ENCODE results near the gene EEF1B2. TPM values are rescaled to one million over a fixed set of nuclear protein-coding genes. Genes with fewer than 3 reads are reported as not detected.
"Not testable (repeated sequence)": the region's sequence is repeated elsewhere in the genome, so short reads cannot be mapped to it uniquely, and the experiment has no call there.

EEF1B2 gene
- 1,000 to 10,000 TPM in 2 of 3 donors, 100 to 1,000 TPM in 1; 922 to 1,205 (median 1,153) TPM for polyA plus RNA-seq

- no peak within 1 kb of the TSS for H3K27ac ChIP-seq (ENCODE audit: low read depth, low read length)
- 0% methylated on average over 64 of the region's 64 CpGs for WGBS, 3 donors
Observed at GRCh38 chr2:206159346-206160124, at the start of gene EEF1B2, which contains the start of gene NDUFS1. Gene EEF1B2 (plus strand): TSS chr2:206159895. CDS start chr2:206159980, 85 bp downstream. Gene NDUFS1 (minus strand): TSS chr2:206159444. CDS start chr2:206153678, 5,766 bp downstream.

- WGBS, 3 donors, result 97 to 98% (median 97%) methylated on average over 3 of the region's 3 CpGs
- H3K27ac ChIP-seq (ENCODE audit: low read depth, low read length), result no peak overlapping the region
Observed at GRCh38 chr2:206112108-206112507, 47.6 kb upstream of the EEF1B2 start.

GRCh38 chr2:206112846-206113547 is 46.7 kb upstream of the EEF1B2 start:
- no peak overlapping the region for H3K27ac ChIP-seq (ENCODE audit: low read depth, low read length)
- 90 to 92% (median 92%) methylated on average over 7 of the region's 7 CpGs for WGBS, 3 donors

- WGBS, 3 donors, result 97 to 100% (median 98%) methylated on average over 3 of the region's 3 CpGs
- no peak overlapping the region for H3K27ac ChIP-seq (ENCODE audit: low read depth, low read length)
Observed at GRCh38 chr2:206115026-206115578, 44.6 kb upstream of the EEF1B2 start.

DNA sequence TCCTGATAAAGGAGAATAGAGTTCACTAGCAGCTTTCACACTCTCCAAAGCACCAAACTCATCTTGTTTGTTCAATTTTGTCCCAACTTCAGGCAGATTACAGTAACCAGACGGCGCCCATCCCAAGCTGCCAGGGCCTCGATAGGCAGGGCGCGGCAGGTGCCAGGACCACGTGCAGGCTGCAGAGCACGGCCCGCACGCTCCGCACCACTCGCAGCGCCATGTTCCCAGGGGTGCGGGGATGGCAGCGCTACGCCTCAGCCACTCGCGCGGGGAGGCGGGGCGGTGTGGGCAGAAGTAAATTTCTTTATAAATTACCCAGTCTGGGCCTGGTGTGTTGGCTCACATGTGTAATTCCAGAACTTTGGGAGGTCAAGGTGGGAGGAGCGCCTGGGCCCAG is 43.4 kb upstream of the EEF1B2 start:
- WGBS, 3 donors, result 93 to 97% (median 96%) methylated on average over 21 of the region's 21 CpGs
- no peak overlapping the region for H3K27ac ChIP-seq (ENCODE audit: low read depth, low read length)

DNA sequence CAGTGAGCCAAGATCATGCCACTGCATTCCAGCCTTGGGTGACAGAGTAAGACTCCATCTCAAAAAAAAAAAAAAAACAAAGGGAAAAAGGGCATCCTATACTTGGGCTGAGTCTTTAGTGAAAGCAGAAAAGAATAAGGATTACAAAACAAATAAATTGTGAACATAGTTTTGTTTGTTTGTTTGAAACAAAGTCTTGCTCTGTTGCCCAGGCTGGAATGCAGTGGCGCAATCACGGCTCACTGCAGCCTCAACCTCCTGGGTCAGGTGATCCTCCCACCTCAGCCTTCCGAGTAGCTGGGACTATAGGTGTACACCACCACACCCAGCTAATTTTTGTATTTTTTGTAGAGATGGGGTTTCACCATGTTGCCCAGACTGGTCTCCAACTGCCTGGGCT is 37.1 kb upstream of the EEF1B2 start:
- not testable (repeated sequence) for H3K27ac ChIP-seq (ENCODE audit: low read depth, low read length)
- 96 to 100% (median 98%) methylated on average over 3 of the region's 3 CpGs for WGBS, 3 donors

DNA sequence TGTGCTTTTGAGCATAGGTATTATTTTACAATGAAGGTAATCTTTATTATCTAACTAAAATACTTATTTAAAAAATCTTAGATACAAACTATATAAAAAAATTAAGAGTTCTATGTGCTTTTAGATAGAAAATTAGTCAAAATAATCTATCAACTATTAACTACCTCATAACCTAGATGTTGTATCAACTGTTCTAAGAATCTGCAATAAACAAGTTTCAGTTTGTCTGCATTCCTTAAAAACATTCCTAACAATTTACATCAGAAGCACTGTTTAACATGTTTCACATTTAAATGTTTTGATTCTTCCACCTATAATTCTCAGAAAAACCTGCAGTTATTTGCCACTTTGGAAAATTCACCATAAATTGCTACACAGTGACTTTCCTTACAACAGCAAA is 33.8 kb upstream of the EEF1B2 start:
- no peak overlapping the region for H3K27ac ChIP-seq (ENCODE audit: low read depth, low read length)

GRCh38 chr2:206127656-206128055 is 32.0 kb upstream of the EEF1B2 start:
- H3K27ac ChIP-seq (ENCODE audit: low read depth, low read length), result no peak overlapping the region

GRCh38 chr2:206143451-206143850 is 16.2 kb upstream of the EEF1B2 start:
- no peak overlapping the region for H3K27ac ChIP-seq (ENCODE audit: low read depth, low read length)
- 94% methylated on average over 4 of the region's 4 CpGs for WGBS, 3 donors

DNA sequence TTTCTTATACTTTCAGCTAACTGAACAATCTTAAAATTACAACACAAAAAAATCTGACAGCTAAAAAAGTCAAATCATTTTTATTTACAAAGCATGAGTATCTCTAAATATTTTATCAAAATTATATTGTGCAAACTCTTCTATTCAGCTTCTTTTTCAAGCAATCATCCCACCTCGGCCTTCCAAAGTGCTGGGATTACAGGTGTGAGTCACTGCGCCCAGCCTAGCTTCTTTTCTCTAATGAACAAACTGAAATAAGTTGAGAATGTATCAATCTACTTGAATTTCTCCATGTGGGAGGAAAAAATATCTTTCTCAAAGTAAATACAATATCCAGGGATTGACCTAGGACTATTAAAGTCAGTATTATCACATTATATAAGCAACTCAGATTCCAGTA is 15.3 kb upstream of the EEF1B2 start:
- WGBS, 3 donors, result 96 to 100% (median 97%) methylated on average over 2 of the region's 2 CpGs
- H3K27ac ChIP-seq (ENCODE audit: low read depth, low read length), result no peak overlapping the region

GRCh38 chr2:206145665-206146064 is 14.0 kb upstream of the EEF1B2 start:
- WGBS, 3 donors, result 75 to 88% (median 80%) methylated on average over 5 of the region's 5 CpGs

GRCh38 chr2:206149330-206149729 is 10.4 kb upstream of the EEF1B2 start:
- no peak overlapping the region for H3K27ac ChIP-seq (ENCODE audit: low read depth, low read length)
- 70 to 95% (median 84%) methylated on average over 1 of the region's 1 CpG for WGBS, 3 donors

More at GRCh38 chr2:206145665-206146064, 14.0 kb upstream of the EEF1B2 start:
- H3K27ac ChIP-seq (ENCODE audit: low read depth, low read length), result no peak overlapping the region

GRCh38 chr2:206150168-206150567 is 9.5 kb upstream of the EEF1B2 start:
- no peak overlapping the region for H3K27ac ChIP-seq (ENCODE audit: low read depth, low read length)
- 93 to 100% (median 97%) methylated on average over 1 of the region's 1 CpG for WGBS, 3 donors

- H3K27ac ChIP-seq (ENCODE audit: low read depth, low read length), result no peak overlapping the region
- 78 to 85% (median 82%) methylated on average over 4 of the region's 4 CpGs for WGBS, 3 donors
Observed at GRCh38 chr2:206150631-206151030, 9.1 kb upstream of the EEF1B2 start.

GRCh38 chr2:206154197-206154596 is 5.5 kb upstream of the EEF1B2 start:
- WGBS, 3 donors, result 73 to 85% (median 82%) methylated on average over 3 of the region's 3 CpGs
- no peak overlapping the region for H3K27ac ChIP-seq (ENCODE audit: low read depth, low read length)

DNA sequence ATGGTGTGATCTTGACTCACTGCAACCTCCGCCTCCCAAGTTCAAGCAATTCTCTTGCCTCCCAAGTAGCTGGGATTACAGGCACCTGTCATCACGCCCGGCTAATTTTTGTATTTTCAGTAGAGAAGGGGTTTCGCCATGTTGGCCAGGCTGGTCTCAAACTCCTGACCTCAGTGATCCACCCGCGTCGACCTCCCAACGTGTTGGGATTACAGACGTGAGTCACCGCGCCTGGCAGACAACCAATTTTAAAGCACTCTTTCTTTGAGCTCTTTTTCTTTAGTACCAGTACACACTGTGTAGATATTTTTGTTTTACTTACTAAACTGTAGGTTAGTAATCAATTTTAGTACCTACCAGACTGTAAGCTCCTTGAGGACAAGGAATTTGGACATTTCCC is 2.7 kb upstream of the EEF1B2 start:
- 84 to 92% (median 89%) methylated on average over 11 of the region's 11 CpGs for WGBS, 3 donors
- not testable (repeated sequence) for H3K27ac ChIP-seq (ENCODE audit: low read depth, low read length)

DNA sequence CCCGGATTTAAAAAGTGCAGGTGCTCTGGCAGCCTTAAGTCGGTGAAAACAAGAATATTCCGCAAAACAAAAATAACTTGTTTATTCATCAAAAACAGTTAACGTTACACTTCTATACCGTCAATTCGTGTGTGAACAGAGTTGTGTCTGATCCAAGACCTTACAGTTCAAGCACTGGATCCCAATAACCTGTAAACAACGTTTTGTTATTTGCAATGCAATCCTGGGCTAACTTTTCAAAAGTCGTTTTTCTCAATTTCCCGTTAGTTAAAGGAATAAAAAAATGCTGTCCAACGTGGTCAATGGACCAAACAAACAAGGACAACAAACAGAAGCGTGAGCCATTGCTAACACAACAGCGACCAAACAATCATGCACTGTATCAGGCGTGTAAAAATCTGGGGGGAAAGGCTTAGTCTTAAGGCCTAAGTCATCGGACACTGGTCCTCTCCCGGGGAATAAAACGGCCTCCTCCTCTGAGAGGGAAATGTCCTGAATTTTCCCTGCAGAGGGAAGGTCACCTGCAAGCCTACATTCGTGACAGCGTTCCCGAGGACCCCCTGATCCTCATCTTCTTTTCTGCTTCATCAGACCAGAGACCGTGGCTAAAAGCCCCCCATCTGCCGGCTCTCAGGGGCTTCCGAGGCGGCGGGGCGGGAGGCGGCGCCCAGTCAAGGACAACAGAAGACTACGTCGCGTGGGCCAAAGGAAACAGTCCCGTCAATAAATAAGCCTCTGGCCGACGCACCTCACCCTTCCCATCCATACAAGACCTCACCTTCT is 941 bp upstream of the EEF1B2 start:
- WGBS, 3 donors, result 0 to 1% (median 1%) methylated on average over 33 of the region's 33 CpGs

DNA sequence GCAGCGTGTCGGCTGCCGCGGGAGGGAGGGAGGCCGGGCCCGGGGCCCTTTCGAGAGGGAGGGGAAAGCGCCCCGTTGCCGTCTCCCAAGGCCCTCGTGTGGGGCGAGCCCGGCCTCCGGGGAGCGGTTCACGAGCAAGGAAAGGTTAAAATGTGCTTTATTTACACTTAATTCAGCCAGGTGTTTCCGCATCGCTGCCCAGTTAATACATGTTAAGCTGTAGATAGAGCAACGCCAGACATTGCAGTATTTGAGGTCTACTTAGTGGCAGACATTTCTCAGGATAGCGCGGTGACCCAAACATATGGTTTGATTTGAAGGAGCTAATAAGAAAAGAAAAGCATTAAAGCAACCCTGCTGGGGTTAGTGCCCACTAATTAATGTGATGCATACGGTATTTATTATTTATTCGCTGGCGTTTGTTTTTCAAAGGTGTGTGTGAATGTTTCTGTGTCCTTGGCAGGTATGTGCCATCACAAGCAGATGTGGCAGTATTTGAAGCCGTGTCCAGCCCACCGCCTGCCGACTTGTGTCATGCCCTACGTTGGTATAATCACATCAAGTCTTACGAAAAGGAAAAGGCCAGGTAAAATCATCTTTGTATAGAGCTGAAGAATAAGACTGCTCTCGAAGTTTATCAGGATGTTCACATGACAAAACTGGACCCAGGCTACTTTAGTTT is 571 bp downstream of the EEF1B2 start:
- H3K27ac ChIP-seq (ENCODE audit: low read depth, low read length), result no peak overlapping the region
- 2 to 6% (median 5%) methylated on average over 28 to 30 of the region's 30 CpGs for WGBS, 3 donors

More for the DNA sequence above, 941 bp upstream of the EEF1B2 start:
- H3K27ac ChIP-seq (ENCODE audit: low read depth, low read length), result no peak overlapping the region

All from adipose tissue (tissue), 3 donors.